ENCODE data around the gene ZNF580. TPM values are rescaled to one million over a fixed set of nuclear protein-coding genes. Genes with fewer than 3 reads are reported as not detected.

Gene ZNF580
- total and polyA plus RNA-seq, 2 of the 13 experiments (the other 11 are each of a cell fraction or from before 2014, with no cell fraction given): 4.4 to 6.0 TPM

DNA sequence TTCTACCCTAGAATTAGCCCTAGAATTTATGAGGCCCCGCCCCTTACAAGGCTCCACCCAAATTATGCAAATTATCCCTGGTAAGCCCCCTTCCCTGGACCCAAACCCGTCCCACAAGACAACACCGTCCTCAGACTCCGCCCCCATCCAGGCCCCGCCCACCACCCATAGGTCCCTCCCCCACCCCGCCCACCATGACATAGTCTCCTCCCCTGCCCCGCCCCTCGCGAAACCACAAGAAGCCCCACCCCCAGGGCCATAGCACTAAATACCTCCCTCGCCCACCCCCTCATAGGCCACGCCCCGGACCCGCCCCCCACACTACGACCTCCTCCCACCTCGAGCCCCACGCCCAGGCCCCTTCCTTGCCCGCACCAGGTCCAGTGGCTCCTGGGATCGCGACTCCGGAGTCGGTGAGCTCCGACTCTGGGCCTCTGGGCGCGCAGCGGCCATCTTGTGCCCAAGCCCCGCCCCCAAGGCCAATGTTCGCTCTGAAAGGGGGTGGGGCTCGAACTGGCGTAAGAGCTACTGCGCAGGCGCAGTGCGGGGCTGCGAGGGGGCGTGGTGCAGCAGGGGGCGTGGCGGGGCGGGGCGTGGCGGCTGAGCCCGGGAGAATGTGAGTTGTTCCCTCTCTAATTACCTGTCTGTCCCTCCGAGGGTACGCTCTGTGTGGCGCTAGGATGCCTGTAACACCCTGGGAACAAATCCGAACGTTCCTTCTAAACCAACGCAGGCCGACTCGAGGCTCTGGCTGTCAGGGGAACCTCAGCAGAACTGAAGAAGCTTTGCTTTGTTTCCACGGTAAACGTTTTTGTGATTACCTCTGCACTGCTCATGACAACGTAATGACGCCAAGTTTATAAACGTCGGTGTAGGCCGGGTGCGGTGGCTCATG is 16.4 kb upstream of the ZNF580 start, which contains the start of gene ZNF784 (continued):
- TF ChIP-seq, protein P1, sequence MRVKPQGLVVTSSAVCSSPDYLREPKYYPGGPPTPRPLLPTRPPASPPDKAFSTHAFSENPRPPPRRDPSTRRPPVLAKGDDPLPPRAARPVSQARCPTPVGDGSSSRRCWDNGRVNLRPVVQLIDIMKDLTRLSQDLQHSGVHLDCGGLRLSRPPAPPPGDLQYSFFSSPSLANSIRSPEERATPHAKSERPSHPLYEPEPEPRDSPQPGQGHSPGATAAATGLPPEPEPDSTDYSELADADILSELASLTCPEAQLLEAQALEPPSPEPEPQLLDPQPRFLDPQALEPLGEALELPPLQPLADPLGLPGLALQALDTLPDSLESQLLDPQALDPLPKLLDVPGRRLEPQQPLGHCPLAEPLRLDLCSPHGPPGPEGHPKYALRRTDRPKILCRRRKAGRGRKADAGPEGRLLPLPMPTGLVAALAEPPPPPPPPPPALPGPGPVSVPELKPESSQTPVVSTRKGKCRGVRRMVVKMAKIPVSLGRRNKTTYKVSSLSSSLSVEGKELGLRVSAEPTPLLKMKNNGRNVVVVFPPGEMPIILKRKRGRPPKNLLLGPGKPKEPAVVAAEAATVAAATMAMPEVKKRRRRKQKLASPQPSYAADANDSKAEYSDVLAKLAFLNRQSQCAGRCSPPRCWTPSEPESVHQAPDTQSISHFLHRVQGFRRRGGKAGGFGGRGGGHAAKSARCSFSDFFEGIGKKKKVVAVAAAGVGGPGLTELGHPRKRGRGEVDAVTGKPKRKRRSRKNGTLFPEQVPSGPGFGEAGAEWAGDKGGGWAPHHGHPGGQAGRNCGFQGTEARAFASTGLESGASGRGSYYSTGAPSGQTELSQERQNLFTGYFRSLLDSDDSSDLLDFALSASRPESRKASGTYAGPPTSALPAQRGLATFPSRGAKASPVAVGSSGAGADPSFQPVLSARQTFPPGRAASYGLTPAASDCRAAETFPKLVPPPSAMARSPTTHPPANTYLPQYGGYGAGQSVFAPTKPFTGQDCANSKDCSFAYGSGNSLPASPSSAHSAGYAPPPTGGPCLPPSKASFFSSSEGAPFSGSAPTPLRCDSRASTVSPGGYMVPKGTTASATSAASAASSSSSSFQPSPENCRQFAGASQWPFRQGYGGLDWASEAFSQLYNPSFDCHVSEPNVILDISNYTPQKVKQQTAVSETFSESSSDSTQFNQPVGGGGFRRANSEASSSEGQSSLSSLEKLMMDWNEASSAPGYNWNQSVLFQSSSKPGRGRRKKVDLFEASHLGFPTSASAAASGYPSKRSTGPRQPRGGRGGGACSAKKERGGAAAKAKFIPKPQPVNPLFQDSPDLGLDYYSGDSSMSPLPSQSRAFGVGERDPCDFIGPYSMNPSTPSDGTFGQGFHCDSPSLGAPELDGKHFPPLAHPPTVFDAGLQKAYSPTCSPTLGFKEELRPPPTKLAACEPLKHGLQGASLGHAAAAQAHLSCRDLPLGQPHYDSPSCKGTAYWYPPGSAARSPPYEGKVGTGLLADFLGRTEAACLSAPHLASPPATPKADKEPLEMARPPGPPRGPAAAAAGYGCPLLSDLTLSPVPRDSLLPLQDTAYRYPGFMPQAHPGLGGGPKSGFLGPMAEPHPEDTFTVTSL (CRISPR knock-in tag; IDR thresholded peaks at IDR 0.05; ENCODE audit: borderline replicate concordance): no peak
- TF ChIP-seq ZNF468 (CRISPR knock-in tag; IDR thresholded peaks at IDR 0.05) (no peak), ZNF10 (CRISPR knock-in tag; IDR thresholded peaks at IDR 0.05; ENCODE audit: borderline replicate concordance, low read depth) (no peak), FOXC1 (CRISPR knock-in tag; IDR thresholded peaks at IDR 0.05; ENCODE audit: borderline replicate concordance) (no peak), ZNF260 (CRISPR knock-in tag; IDR thresholded peaks at IDR 0.05; ENCODE audit: borderline replicate concordance, low read depth) (no peak), SALL1 (CRISPR knock-in tag; IDR thresholded peaks at IDR 0.05) (peak; percentile 37; the same call in 1 of the 2 replicates), KDM2A (CRISPR knock-in tag; IDR thresholded peaks at IDR 0.05; ENCODE audit: borderline replicate concordance, low read depth) (0 out of 2 replicates have a peak, but pooled peaks have one; percentile 49), ASH2L (IDR thresholded peaks at IDR 0.05; ENCODE audit: insufficient read length, low read depth, low read length) (no peak), HMG20B (CRISPR knock-in tag; conservative IDR thresholded peaks at IDR 0.05) (no peak), ZNF430 (CRISPR knock-in tag; IDR thresholded peaks at IDR 0.05) (peak; percentile 57; the same call in 1 of the 2 replicates), HES4 (CRISPR knock-in tag; IDR thresholded peaks at IDR 0.05; ENCODE audit: borderline replicate concordance) (no peak), ZNF598 (CRISPR knock-in tag; IDR thresholded peaks at IDR 0.05; ENCODE audit: borderline replicate concordance) (peak; percentile 52; the same call in 1 of the 2 replicates), ZNF136 (CRISPR knock-in tag; IDR thresholded peaks at IDR 0.05; ENCODE audit: low read depth) (no peak), CBX5 (CRISPR knock-in tag; IDR thresholded peaks at IDR 0.05; ENCODE audit: borderline replicate concordance) (no peak), ZNF660 (CRISPR knock-in tag; IDR thresholded peaks at IDR 0.05; ENCODE audit: borderline replicate concordance, low read depth) (no peak), SATB2 (CRISPR knock-in tag; IDR thresholded peaks at IDR 0.05) (no peak), ZNF350 (CRISPR knock-in tag; IDR thresholded peaks at IDR 0.05; ENCODE audit: borderline replicate concordance, low read depth) (peak; percentile 21; the same call in 1 of the 2 replicates)
- TF ChIP-seq, protein P2, sequence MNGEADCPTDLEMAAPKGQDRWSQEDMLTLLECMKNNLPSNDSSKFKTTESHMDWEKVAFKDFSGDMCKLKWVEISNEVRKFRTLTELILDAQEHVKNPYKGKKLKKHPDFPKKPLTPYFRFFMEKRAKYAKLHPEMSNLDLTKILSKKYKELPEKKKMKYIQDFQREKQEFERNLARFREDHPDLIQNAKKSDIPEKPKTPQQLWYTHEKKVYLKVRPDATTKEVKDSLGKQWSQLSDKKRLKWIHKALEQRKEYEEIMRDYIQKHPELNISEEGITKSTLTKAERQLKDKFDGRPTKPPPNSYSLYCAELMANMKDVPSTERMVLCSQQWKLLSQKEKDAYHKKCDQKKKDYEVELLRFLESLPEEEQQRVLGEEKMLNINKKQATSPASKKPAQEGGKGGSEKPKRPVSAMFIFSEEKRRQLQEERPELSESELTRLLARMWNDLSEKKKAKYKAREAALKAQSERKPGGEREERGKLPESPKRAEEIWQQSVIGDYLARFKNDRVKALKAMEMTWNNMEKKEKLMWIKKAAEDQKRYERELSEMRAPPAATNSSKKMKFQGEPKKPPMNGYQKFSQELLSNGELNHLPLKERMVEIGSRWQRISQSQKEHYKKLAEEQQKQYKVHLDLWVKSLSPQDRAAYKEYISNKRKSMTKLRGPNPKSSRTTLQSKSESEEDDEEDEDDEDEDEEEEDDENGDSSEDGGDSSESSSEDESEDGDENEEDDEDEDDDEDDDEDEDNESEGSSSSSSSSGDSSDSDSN (CRISPR knock-in tag; IDR thresholded peaks at IDR 0.05): no peak; the same call in 1 of the 2 replicates
- TF ChIP-seq, protein P3, sequence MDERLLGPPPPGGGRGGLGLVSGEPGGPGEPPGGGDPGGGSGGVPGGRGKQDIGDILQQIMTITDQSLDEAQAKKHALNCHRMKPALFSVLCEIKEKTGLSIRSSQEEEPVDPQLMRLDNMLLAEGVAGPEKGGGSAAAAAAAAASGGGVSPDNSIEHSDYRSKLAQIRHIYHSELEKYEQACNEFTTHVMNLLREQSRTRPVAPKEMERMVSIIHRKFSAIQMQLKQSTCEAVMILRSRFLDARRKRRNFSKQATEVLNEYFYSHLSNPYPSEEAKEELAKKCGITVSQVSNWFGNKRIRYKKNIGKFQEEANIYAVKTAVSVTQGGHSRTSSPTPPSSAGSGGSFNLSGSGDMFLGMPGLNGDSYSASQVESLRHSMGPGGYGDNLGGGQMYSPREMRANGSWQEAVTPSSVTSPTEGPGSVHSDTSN (CRISPR knock-in tag; IDR thresholded peaks at IDR 0.05): no peak
